WTC11 (cell line): Measurements from ENCODE around the gene NKX3-2. TPM values are rescaled to one million over a fixed set of nuclear protein-coding genes. Genes with fewer than 3 reads are reported as not detected.

Experiments
- ATAC-seq: fragments of 200-7000 bp; cut with Tn5 transposase; 2 replicates; pipeline ENCODE4 v1.10.0; 2021; ENCODE audit warnings: mild to moderate bottlenecking, moderate library complexity
- CTCF ChIA-PET: fragments of 300-600 bp; sonication (Branson Sonifier 250); formaldehyde crosslinking; loops from one replicate; lab custom pipeline; 2021; ENCODE audit warnings: antibody characterized with exemption; lab: Charles Lee
- POLR2A ChIA-PET: fragments of 350-600 bp; sonication (Branson Sonifier 250); formaldehyde crosslinking; loops from one replicate; lab custom pipeline; 2021; ENCODE audit warnings: antibody characterized with exemption; lab: Charles Lee
- DNase-seq: peaks from one replicate; pipeline ENCODE4 v3.0.0; 2021; ENCODE audit warnings: low spot score
- H3K27ac Mint-ChIP-seq: 2 replicates; pipeline ENCODE4 v1.8.0; 2021; ENCODE audit warnings: mixed read lengths
- H3K27me3 Mint-ChIP-seq: 2 replicates; pipeline ENCODE4 v1.8.0; 2021; ENCODE audit warnings: low read depth, mild to moderate bottlenecking, moderate library complexity, mixed read lengths
- H3K36me3 Mint-ChIP-seq: 2 replicates; pipeline ENCODE4 v1.8.0; 2021; ENCODE audit warnings: mixed read lengths
- H3K4me1 Mint-ChIP-seq: 2 replicates; pipeline ENCODE4 v1.8.0; 2022; ENCODE audit warnings: mixed read lengths
- H3K4me3 Mint-ChIP-seq: 2 replicates; pipeline ENCODE4 v1.8.0; 2021; ENCODE audit warnings: mild to moderate bottlenecking, moderate library complexity, mixed read lengths
- H3K9me3 Mint-ChIP-seq: 2 replicates; pipeline ENCODE4 v1.8.0; 2021; ENCODE audit warnings: mixed read lengths
- ARID4B ChIP-seq: sonication (generic); formaldehyde crosslinking; IDR thresholded peaks from 2 replicates; pipeline ENCODE4 v1.8.0; 2023; ENCODE audit warnings: missing genetic modification reagents, mild to moderate bottlenecking, borderline replicate concordance
- E2F1 ChIP-seq: sonication (generic); formaldehyde crosslinking; IDR thresholded peaks from 2 replicates; pipeline ENCODE4 v1.8.0; 2022; ENCODE audit warnings: mild to moderate bottlenecking, missing genetic modification reagents
- JAZF1 ChIP-seq: fragments of 250-450 bp; sonication (Bioruptor Pico); IDR thresholded peaks from 2 replicates; pipeline ENCODE4 v1.9.0; 2021; ENCODE audit warnings: moderate library complexity, mild to moderate bottlenecking, inconsistent platforms
- JUN ChIP-seq: sonication (generic); formaldehyde crosslinking; IDR thresholded peaks from 2 replicates; pipeline ENCODE4 v1.8.0; 2023; ENCODE audit warnings: mild to moderate bottlenecking, missing genetic modification reagents
- KAT7 ChIP-seq: sonication (generic); formaldehyde crosslinking; IDR thresholded peaks from 2 replicates; pipeline ENCODE4 v1.8.1; 2023; ENCODE audit warnings: missing genetic modification reagents, mild to moderate bottlenecking, borderline replicate concordance
- NFATC4 ChIP-seq: fragments of 250-450 bp; sonication (Bioruptor Pico); IDR thresholded peaks from 2 replicates; pipeline ENCODE4 v1.9.0; 2021; ENCODE audit warnings: mild to moderate bottlenecking
- NR2C2 ChIP-seq: sonication (generic); formaldehyde crosslinking; IDR thresholded peaks from 2 replicates; pipeline ENCODE4 v1.8.0; 2022; ENCODE audit warnings: mild to moderate bottlenecking, missing genetic modification reagents
- NR3C1 ChIP-seq: sonication (generic); formaldehyde crosslinking; conservative IDR thresholded peaks from 2 replicates; pipeline ENCODE4 v1.8.1; 2023; ENCODE audit warnings: low read depth, mild to moderate bottlenecking, missing genetic modification reagents
- RELA ChIP-seq: sonication (generic); formaldehyde crosslinking; IDR thresholded peaks from 2 replicates; pipeline ENCODE4 v1.8.1; 2022; ENCODE audit warnings: missing genetic modification reagents, mild to moderate bottlenecking, borderline replicate concordance
- STAT6 ChIP-seq: sonication (generic); formaldehyde crosslinking; conservative IDR thresholded peaks from 2 replicates; pipeline ENCODE4 v1.8.1; 2023; ENCODE audit warnings: mild to moderate bottlenecking, low read depth, missing genetic modification reagents, moderate library complexity
- TEAD4 ChIP-seq: sonication (generic); formaldehyde crosslinking; IDR thresholded peaks from 2 replicates; pipeline ENCODE4 v1.8.0; 2022; ENCODE audit warnings: mild to moderate bottlenecking, missing genetic modification reagents
- ZBTB21 ChIP-seq: sonication (generic); formaldehyde crosslinking; IDR thresholded peaks from 2 replicates; pipeline ENCODE4 v1.8.1; 2023; ENCODE audit warnings: mild to moderate bottlenecking, missing genetic modification reagents, borderline replicate concordance
- ZBTB43 ChIP-seq: sonication (generic); formaldehyde crosslinking; IDR thresholded peaks from 2 replicates; pipeline ENCODE4 v1.8.1; 2023; ENCODE audit warnings: mild to moderate bottlenecking, missing genetic modification reagents
- ZNF121 ChIP-seq: sonication (generic); formaldehyde crosslinking; IDR thresholded peaks from 2 replicates; pipeline ENCODE4 v1.8.0; 2023; ENCODE audit warnings: missing genetic modification reagents
- ZNF263 ChIP-seq: sonication (generic); formaldehyde crosslinking; IDR thresholded peaks from 2 replicates; pipeline ENCODE4 v1.8.1; 2022; ENCODE audit warnings: low read depth, mild to moderate bottlenecking, moderate library complexity, missing genetic modification reagents
- ZNF396 ChIP-seq: fragments of 250-450 bp; sonication (Bioruptor Pico); IDR thresholded peaks from 2 replicates; pipeline ENCODE4 v1.8.0; 2021; ENCODE audit warnings: mild to moderate bottlenecking, moderate library complexity, borderline replicate concordance
- ZNF512 ChIP-seq: sonication (generic); formaldehyde crosslinking; IDR thresholded peaks from 2 replicates; pipeline ENCODE4 v1.8.1; 2022; ENCODE audit warnings: missing genetic modification reagents, borderline replicate concordance
- total RNA-seq: library from RNA; stranded (reverse); gene quantifications from 3 replicates; pipeline ENCODE4 v1.2.3, GENCODE V29; 2021

Gene NKX3-2
- total RNA-seq, 1 experiment from 2014 or later: 0.07 TPM

- no peak for TF ChIP-seq NR2C2 (CRISPR knock-in tag)
These were observed 15.1 kb upstream of the NKX3-2 start (continued) for GRCh38 chr4:13559413-13559812.

GRCh38 chr4:13558881-13559280 lies 14.6 kb upstream of the NKX3-2 start:
- TF ChIP-seq ZNF512 (CRISPR knock-in tag) (no peak), ZBTB43 (CRISPR knock-in tag) (no peak), ZNF121 (no peak), NFATC4 (CRISPR knock-in tag) (no peak), KAT7 (no peak), TEAD4 (no peak), JUN (CRISPR knock-in tag) (no peak), E2F1 (CRISPR knock-in tag) (no peak), ZNF396 (CRISPR knock-in tag) (no peak), JAZF1 (CRISPR knock-in tag) (no peak), ARID4B (CRISPR knock-in tag) (no peak), STAT6 (CRISPR knock-in tag) (no peak), NR3C1 (no peak), RELA (CRISPR knock-in tag) (no peak), ZBTB21 (no peak), ZNF263 (CRISPR knock-in tag) (no peak)
- no peak for DNase-seq
- ChIA-PET CTCF (no interaction called here), POLR2A (no interaction called here)
- no peak for ATAC-seq
- H3K9me3 Mint-ChIP-seq: peaks cover 6% of the 10 kb centered on the region; the same call in 1 of the 2 replicates
- H3K4me3 Mint-ChIP-seq: no peak overlapping the region
- H3K4me1 Mint-ChIP-seq: no peaks in the 10 kb centered on the region
- peaks cover 9% of the 10 kb centered on the region; the same call in 1 of the 2 replicates for H3K27me3 Mint-ChIP-seq
- no peaks in the 10 kb centered on the region for H3K36me3 Mint-ChIP-seq
- no peak overlapping the region for H3K27ac Mint-ChIP-seq
